Globus pallidus (tissue), 1 donor: ENCODE measurements around the gene DMRT1.

Experiments
- DNase-seq: peaks from one replicate; pipeline ENCODE4 v3.0.0-alpha.2; 2015; ENCODE audit warnings: low spot score

The DMRT1 gene

DNA sequence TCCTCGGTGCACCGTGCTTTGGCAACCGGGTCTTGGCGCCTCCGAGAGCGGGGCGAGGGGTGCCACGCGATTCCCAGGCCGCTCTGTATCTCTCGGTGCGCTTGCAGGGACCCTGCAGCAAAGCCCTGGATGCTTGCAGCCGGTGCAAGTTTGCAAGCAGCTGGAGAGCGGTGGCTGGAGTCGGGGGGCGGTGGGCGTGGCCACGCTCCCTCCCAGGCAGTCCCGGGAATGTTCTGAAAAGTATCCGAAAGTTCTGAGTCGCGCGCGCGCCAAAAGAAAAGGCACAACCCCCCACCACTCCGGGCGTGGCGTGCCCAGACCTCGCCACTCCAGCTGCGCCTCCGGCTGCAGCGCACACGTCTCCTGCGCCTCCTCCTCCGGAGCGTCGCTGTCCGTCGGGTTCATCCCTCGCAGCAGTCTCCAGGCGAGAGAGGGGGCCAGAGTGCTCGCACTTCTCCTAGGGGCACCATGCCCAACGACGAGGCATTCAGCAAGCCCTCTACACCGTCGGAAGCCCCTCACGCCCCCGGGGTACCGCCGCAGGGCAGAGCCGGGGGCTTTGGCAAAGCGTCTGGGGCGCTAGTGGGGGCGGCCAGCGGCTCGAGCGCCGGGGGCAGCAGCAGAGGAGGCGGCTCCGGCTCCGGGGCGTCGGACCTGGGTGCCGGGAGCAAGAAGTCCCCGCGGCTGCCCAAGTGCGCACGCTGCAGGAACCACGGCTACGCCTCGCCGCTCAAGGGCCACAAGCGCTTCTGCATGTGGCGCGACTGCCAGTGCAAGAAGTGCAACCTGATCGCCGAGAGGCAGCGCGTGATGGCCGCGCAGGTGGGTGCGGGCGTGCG lies at the start of gene DMRT1:
Gene DMRT1, plus strand, starts transcription at position 327 of the 839 bp plus-strand sequence. Its CDS starts 142 bp downstream, at position 469.
- no peak for DNase-seq

GRCh38 chr9:792331-793260 lies 48.9 kb upstream of the DMRT1 start:
- DNase-seq = no peak

- DNase-seq = no peak
Measured at GRCh38 chr9:794386-794785, 47.1 kb upstream of the DMRT1 start.

DNA sequence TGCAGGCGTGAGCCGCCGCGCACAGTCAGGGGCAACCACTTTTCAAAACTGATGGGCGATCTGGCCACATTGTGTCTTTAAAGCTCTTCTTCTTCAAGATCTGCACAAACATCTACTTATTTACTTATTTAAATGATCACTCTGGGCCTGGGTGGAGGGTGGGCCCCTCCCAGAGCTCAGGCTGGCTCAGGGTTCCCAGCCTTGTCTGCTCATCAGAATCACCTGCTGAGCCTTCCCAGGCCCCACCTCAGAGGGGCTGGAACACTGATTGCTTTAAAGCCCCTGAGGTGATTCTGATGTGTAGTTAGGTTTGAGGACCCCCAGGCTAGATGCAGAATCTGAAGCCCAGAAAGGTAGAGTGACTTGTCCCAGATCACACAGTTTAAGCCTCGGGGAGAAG lies 45.6 kb upstream of the DMRT1 start:
- DNase-seq = no peak

DNA sequence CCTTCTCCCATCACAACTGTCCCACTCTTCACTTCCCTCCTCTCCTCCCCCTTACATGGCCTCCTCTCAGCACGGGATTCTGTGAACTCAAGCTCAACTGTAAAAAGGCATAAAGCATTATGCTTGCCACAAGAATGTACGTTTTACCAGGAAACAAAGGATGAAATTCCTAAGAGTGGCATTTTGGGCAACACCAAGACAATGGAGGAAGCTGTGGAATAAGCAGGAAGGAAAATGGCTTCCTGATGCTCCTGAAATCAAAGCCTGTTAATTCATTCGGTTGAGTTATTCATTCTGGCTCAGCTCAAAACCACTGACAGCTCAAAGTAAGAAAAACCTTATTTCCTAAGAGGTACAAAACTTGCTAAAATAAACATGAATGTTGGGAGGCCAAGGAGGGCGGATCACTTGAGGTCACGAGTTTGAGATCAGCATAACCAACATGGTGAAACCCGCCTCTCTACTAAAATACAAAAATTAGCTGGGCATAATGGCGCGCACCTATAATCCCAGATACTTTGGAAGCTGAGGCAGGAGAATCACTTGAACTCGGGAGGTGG lies 40.8 kb upstream of the DMRT1 start:
- DNase-seq = no peak

- DNase-seq = no peak
Measured at GRCh38 chr9:801399-802071, 40.0 kb upstream of the DMRT1 start.

- no peak for DNase-seq
Measured at GRCh38 chr9:804026-804425, 37.5 kb upstream of the DMRT1 start.

DNA sequence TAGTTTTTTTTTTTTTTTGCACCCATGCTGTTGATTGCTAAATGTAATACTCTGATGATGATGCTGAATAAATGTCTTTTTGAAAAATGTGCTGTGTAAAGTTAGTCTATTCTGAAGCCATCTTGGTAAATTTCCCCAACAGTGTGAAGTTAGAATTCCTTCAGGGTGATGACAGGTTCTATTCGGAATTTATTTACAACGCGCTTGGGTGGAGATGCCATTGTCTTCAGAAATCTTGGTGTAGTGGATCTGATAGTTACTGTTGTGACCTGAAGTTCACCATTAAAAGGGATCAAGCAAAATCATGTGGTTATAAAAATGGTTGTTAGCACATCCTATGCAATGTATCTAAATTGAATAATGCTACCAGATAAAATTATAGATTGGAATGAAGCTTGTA lies 36.3 kb upstream of the DMRT1 start:
- DNase-seq = no peak

DNA sequence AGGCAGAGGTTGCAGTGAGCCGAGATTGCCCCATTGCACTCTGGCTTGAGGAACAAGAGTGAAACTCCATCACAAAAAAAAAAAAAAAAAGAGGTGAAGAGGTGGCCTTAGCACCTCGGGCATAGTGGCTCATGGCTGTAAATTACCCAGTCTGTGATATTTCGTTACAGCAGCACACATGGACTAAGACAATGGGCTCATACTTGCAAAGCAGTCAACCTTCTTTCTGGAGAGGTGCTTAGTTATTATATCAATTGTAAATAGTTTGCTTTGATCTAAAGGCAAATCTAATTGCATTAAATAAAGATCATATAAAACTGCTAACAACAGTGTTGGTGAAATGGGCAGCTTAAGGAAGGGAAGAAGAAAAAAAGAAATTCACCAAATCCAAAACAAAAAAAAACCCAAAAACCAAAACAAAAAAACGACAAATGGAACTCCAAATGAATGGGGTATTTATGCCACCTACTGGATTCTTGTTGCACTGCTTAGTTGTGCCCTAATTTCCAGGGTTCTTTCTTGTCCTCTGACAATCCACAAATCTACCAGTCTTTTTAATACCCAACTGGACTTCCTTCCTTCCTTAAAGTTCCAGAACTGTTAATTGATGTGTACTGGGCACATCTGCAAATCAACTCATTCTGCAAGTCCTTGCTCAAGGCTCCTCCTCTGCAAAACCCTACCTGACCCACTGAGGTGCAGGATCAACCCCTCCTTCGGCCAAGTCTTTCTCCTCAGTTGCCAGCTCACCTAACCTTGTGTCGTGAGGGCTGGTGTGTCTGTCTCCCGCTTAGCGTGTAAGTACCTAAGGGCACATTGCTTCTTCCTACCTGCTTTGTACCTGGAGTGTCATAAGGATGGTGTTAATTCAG lies 35.0 kb upstream of the DMRT1 start:
- peak; percentile 34 for DNase-seq

DNA sequence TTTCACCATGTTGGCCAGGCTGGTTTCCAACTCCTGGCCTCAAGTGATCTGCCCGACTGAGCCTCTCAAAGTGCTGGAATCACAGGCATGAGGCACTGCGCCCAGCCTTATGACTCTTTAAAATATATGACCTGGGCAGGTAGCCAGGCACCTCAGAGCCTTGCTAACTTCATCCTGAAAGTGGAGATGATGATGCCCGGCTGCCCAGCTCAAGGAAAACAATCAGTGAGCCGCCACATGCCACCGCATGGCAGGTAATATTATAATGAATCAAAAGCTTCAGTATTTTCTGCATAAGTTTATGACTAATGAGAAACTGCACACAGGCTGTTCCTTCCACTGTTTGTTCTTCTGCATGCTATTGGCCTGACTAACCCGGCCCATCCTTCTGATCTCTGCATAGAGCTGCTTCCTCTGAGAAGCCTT lies 30.4 kb upstream of the DMRT1 start:
- no peak for DNase-seq

GRCh38 chr9:818958-819357 lies 22.5 kb upstream of the DMRT1 start:
- DNase-seq = no peak

GRCh38 chr9:826500-827280 lies 14.8 kb upstream of the DMRT1 start:
- DNase-seq = no peak

DNA sequence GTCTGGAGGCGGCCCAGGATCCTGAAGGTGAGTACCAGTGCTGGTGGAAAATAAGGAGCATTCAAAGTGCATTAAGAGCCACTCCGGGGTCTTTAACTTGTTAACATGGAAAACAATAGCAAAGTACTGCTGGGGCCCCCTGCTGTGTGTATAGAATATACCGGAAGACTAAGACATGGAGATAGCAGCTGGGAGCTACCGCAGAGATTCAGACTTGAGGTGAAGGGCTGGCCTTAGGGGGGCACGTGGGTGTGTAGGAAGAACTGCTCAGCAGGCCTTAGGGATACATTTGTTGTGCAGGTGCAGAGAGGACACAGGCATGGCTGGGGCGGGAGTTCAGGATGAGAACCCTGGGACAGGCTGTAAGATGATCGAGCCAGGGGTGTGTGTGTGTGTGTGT lies 1.2 kb upstream of the DMRT1 start:
- no peak for DNase-seq

GRCh38 chr9:842635-843426 lies 1.3 kb downstream of the DMRT1 start:
- DNase-seq = no peak

- no peak for DNase-seq
Measured at GRCh38 chr9:843427-843785, 1.9 kb downstream of the DMRT1 start.

DNA sequence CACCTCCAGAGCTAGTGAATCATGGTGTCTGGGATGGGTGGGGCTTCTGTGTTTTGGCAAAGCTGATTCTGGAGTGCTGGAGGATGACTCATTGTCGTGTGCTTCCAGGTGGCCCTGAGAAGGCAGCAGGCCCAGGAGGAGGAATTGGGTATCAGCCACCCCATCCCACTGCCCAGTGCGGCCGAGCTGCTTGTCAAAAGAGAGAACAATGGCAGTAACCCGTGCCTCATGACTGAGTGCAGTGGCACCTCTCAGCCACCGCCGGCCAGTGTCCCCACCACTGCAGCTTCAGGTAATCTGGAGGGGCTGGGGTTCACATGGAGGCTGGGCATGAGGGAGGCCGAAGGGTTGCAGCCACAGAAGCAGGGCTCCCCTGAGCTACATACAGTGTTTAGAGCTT lies 5.4 kb downstream of the DMRT1 start:
- DNase-seq = no peak

GRCh38 chr9:847505-847904 lies 6.0 kb downstream of the DMRT1 start:
- DNase-seq = no peak

- no peak for DNase-seq
Measured at GRCh38 chr9:849431-849830, 7.9 kb downstream of the DMRT1 start.

GRCh38 chr9:852539-852938 lies 11.0 kb downstream of the DMRT1 start:
- no peak for DNase-seq

DNA sequence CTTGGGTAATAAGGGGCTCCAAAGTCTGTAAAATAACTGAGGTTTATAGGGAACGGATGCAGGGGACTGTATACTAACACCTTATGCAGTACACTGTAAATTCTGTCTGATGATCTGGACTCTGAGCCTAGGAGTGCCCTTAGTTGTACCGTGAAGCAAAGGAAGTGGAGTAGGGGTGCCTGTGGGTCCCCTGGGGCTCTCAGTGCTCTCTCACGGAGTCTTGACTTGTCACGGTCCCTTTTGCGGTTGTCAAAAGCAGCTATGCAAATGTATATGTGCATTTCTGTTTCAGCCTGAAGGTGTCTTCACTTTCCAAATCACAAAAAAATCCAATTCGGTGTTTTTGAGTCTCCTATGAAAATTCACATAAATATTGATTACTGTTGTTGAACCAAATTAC lies 17.8 kb downstream of the DMRT1 start:
- no peak for DNase-seq
